ENCODE results near the gene ZNRF3.

ZNRF3 gene

GRCh38 chr22:29044657-29045176 is 161.3 kb downstream of the ZNRF3 start:
- ChIA-PET CTCF (interaction anchor here (0.7 to 11.6 kb wide), 9 partner anchors 25 to 215 kb away, joined by 3 to 268 read pairs (median 6); no protein-coding TSS in a partner anchor), POLR2A (no interaction called here)
- DNase-seq (ENCODE audit: low read depth, low spot score), result no peak
- no peak overlapping the region for H3K4me3 ChIP-seq (ENCODE audit: low read depth, low read length)
- no peak for TF ChIP-seq CTCF (IDR thresholded peaks at IDR 0.05; ENCODE audit: insufficient read depth, low read length, missing control alignments)

- DNase-seq (ENCODE audit: low read depth, low spot score), result no peak
- ChIA-PET POLR2A (no interaction called here), CTCF (interaction anchor here (0.9 to 2.2 kb wide), 4 partner anchors 9 to 193 kb away, joined by 3 to 9 read pairs (median 6); no protein-coding TSS in a partner anchor)
- no peak for TF ChIP-seq CTCF (IDR thresholded peaks at IDR 0.05; ENCODE audit: insufficient read depth, low read length, missing control alignments)
- no peak overlapping the region for H3K4me3 ChIP-seq (ENCODE audit: low read depth, low read length)
These were observed 165.7 kb downstream of the ZNRF3 start for GRCh38 chr22:29048822-29049654.

- no peak for DNase-seq (ENCODE audit: low read depth, low spot score)
- H3K4me3 ChIP-seq (ENCODE audit: low read depth, low read length), result no peak overlapping the region
- ChIA-PET CTCF (interaction anchor here (0.9 to 2.2 kb wide), 3 partner anchors 9 to 26 kb away, joined by 3 to 9 read pairs (median 3); no protein-coding TSS in a partner anchor), POLR2A (no interaction called here)
- no peak for TF ChIP-seq CTCF (IDR thresholded peaks at IDR 0.05; ENCODE audit: insufficient read depth, low read length, missing control alignments)
These were observed 166.4 kb downstream of the ZNRF3 start for GRCh38 chr22:29049655-29050263.

- no peak for TF ChIP-seq CTCF (IDR thresholded peaks at IDR 0.05; ENCODE audit: insufficient read depth, low read length, missing control alignments)
- H3K4me3 ChIP-seq (ENCODE audit: low read depth, low read length), result no peak overlapping the region
- CTCF ChIA-PET, result interaction anchor here (1.1 kb wide), 1 partner anchor 14 kb away, joined by 3 read pairs; no protein-coding TSS in a partner anchor
- DNase-seq (ENCODE audit: low read depth, low spot score), result no peak
- POLR2A ChIA-PET, result no interaction called here
These were observed 167.1 kb downstream of the ZNRF3 start for GRCh38 chr22:29050457-29050856.

- no peak for TF ChIP-seq CTCF (IDR thresholded peaks at IDR 0.05; ENCODE audit: insufficient read depth, low read length, missing control alignments)
- no peak for DNase-seq (ENCODE audit: low read depth, low spot score)
- H3K4me3 ChIP-seq (ENCODE audit: low read depth, low read length), result no peak overlapping the region
- POLR2A ChIA-PET, result no interaction called here
- CTCF ChIA-PET, result interaction anchor here (1.1 to 1.7 kb wide), 5 partner anchors 8 to 193 kb away, joined by 3 to 9 read pairs (median 4); partner anchors contain the start of gene C22orf31
These were observed 169.8 kb downstream of the ZNRF3 start for GRCh38 chr22:29053048-29053702.
